GM19467 (cell line): ENCODE data around the gene RPS6KA2.

ENCODE experiments used
- ATAC-seq: cut with Tn5 transposase; IDR thresholded peaks from one replicate; pipeline ENCODE4 v1.9.1; 2021; ENCODE audit warnings: mild to moderate bottlenecking, moderate library complexity; ENCODE audit not compliant: unreplicated experiment

Gene RPS6KA2

DNA sequence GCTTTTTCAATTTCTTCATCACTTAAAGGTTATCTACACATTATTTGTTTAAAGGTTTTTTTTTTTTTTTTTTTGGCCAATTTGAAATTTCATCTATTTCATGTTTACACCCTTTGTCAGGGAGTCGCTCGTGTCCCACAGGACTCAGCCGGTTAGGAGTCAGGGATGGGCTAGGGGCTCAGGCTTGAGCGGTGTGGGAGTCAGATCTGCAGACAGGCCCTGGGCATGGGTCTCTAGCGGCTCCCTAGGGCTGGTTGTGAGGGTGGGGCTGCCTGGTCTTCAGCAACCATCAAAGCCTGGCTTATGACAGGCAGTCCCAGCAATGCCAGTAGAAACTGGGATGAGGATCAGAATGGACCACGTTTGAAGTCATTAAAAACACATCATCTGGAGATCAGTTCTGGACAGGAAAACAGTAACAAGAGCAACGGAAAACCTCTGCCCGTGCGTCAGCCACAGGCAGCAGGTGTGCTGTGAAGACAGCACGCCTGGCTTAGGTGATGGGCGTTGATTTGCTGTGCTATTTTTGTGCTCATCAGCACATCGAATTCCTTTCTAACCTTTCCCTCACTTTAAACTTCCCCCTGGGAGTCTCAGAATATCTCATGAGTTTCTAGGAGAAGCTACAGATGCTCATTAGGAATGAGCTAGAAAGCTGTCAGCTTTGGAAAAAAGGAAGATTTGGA, 153.0 kb downstream of the RPS6KA2 start:
- ATAC-seq: no peak

DNA sequence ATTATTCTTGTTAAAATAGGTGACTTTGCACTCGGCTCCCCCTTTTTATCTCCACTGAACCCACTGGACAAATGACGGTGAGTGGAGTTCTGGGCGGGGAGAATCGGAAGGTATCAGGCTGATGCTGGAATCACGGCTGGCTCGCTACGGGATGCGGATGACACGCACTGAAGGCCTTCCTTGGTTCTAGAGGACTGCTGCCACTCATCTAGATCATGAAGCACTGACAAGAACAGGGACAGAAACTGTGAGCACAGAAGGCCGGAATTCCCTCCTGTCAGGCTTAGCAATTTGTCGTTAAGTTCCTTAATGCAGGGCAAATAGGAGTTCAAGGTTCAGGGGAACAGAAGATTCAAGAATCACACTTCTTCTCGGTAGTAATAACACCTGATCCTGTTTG, 154.4 kb downstream of the RPS6KA2 start:
- no peak for ATAC-seq

DNA sequence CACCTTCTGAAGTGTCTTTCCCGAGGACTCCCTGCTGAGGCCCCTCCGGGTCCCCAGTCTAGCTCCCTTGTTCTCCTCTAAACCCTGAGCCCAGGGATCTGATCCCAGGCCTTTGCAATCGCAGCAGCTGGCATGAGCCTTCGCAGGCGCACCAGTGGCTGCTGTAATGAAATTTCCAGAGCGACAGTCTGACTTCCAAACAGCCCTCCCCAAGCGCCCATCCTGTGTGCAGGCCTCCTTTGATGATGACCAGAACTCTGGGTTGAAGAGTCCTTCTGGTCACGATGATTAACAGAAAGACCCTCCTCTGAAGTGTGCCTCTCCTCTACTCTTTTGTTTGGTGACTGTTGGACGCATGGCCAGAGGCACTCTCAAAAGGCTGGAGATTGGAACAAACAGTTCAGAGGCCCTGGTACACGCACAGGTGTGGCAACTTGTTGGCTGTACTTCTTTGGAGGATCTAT, 155.2 kb downstream of the RPS6KA2 start:
- ATAC-seq: no peak

DNA sequence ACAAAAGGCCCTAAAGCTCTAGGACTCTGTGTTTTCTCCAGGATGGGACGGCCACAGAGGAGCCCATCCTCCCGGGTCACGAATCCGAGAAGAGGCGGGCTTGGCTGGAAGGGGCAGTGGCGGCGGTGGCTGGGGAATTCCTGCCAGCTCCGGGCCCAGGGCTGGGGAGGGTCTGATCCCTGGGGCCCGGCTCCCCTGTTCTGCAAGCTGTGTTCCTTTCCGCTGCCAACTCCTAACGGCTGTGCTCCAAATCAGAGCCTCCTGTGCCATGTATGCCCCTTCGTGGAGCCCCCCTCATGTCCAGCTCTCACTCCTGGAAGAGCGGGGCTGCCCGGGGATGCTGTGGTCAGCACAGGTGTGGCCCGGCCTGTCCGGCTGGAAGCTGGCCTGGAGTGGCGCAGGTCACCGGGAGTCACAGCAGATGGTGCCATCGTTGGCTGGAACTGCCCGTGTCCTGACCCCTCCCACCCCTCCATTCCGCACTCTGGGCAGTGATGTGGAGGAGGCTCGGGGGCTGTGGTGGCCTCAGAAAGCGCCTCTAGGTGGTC, 156.1 kb downstream of the RPS6KA2 start:
- ATAC-seq: no peak

DNA sequence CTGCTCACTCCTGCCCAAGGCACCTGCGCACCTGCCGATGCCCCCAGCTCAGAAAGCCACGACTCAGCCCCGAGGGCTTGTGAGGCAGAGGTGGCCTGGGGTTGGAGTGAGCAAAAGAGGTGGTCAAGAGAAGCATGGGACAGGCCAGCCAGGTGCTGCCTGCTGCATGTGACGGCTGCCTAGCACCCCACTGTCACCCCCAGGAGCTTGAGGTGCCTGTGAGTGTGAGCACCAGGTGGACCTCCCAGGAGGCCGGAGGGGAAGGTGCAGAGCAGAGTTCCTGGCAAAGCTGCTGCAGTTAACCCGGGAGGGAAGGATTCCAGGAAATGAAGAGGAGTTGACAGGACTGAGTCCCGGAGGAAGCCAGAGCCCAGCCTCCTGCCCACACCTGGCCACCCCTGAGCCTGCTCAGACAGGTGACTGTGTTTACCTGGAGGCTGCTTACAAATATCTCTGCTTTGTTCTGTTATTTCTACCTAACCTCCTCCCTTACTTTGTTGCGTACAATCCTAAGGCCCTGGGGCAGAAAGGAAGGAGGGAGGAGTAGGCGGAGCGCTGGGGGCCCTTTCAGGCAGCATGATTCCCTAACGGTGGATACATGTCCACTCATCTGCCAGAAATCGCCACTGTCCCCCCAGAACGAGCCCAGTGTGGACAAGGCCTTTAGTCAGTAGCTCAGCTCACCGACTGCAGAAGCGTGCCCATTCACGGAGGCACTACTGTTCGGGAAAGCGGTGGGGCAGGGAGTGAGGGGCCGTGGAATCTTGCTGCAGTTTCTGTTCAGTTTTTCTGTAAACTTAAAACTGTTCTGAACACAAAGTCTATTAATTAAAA, 156.8 kb downstream of the RPS6KA2 start:
- no peak for ATAC-seq

DNA sequence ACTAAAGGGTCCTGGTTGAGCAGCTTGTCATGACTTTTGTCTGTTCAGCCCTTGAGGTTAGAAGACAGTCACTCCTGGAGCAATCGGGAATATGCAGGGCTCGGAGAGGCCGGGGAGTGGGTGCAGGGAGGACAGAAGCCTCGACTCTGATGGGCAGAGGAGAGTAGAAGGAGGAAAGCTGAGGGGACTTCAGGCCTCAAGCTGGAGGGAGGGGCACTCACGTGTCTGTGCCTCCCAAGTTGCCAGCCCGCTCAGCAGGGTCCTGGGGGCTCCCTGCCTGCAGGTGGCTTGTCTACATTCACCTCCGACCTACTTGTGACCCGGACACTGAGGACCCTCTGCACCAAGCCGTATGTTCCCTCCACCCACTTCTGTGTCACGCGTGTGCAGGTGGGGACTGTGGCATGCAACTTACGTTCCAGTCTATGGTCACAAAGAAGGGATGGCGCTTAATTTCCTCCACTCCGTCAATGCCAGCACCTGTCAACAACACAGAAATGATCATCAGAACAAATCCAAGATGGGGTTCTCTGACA, 157.6 kb downstream of the RPS6KA2 start:
- no peak for ATAC-seq

DNA sequence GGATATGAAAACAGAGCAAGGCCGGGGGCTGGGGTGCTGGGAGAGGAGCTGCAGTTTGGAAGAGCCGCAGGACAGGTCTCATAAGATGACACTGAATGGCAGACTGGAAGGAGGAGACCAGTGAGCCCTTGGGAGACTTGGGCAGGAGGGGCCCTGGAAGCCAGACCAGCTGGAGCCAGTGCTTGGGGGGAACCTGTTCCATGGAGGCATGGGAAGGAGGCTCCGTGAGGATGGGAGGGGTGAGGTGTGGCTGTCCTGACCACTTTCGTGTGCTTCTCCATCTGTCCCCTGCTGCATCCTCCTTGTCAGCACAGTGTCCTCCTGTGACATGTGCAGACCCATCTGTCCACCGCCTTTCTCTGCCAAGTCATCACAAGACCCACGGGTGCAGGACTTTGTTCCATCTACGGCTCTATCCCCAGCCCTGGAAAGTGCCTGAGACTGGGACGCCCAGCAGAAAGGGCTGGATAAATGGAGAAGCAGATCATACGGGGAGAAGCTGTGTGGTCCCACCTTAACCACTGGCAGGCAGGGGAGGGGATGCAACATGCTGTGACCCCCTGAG, 159.5 kb downstream of the RPS6KA2 start:
- ATAC-seq: no peak

DNA sequence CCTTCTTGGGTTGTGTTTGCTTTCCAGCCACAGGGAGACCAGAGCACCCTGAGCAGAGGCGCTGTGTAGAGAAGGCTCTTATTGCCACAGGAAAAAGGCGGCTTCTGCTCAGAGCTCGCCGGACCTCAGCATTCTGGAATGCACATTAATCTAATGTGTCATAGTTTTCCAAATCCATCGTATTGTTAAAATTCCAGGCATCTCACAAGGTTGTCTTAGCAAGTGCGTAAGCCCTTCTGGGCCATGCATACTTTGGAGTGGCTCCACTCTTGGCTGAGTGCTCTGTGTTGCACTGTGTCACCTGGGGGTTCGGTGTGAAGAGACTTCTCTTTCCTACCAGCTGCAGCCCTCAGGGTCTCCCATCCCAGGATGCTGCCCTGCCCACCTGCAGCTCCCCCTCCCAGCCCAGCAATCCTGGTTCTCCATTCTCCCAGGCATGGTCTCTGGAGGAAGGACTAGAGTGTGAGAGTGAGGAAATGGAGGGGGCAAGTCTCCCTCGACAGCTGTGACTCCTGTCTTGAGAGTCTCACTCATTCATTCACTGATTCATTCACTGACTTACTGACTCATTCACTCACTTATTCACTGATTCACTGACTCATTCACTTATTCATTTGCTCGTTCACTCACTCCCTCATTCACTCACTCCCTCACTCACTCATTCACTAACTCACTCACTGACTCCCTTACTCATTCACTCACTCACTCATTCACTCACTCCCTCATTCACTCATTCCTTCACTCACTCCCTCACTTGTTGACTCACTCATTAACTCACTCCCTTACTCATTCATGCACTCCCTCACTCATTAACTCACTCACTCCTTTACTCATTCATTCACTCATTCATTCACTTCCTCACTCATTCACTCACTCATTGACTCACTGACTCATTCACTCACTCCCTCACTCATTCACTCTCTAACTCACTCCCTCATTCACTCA, 160.6 kb downstream of the RPS6KA2 start:
- no peak for ATAC-seq

DNA sequence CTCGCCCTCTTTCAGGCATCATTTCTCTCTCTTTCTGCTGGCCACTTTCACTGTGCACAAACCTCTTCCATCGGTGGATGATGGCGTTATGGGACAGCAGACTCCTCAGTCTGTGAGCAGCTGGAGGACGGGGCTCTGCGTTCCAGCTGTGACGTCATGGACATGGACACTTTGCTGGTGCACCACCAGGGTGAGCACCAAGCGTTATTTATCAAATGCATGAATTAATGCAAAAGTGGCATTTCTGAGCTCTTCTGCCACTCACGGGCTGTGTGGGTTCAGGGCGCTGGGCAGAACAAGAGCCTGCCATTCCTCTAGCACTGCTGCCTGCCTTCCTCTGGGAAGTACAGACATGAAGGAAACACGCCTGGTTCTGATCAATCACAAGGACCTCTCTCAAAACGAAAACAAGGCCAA, 161.4 kb downstream of the RPS6KA2 start:
- no peak for ATAC-seq

DNA sequence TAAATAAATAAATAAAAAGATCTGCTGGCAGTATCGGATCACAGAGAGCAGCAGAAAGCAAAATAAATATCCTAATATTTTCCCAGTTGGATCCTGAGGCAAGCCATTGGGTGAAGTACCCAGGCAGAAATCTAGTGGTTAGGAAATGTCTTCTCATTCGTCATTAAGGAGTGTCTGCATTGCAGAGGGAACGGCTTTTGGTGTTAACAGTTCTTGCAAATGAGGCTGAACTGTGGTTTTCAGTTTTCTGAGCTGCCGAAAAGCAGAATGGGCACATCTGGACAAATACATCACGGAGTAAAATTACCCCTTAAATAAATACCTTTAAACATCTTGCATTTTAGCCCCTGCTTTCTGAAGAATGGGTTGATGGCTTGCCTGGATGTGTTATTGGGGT, 162.1 kb downstream of the RPS6KA2 start:
- ATAC-seq: no peak

DNA sequence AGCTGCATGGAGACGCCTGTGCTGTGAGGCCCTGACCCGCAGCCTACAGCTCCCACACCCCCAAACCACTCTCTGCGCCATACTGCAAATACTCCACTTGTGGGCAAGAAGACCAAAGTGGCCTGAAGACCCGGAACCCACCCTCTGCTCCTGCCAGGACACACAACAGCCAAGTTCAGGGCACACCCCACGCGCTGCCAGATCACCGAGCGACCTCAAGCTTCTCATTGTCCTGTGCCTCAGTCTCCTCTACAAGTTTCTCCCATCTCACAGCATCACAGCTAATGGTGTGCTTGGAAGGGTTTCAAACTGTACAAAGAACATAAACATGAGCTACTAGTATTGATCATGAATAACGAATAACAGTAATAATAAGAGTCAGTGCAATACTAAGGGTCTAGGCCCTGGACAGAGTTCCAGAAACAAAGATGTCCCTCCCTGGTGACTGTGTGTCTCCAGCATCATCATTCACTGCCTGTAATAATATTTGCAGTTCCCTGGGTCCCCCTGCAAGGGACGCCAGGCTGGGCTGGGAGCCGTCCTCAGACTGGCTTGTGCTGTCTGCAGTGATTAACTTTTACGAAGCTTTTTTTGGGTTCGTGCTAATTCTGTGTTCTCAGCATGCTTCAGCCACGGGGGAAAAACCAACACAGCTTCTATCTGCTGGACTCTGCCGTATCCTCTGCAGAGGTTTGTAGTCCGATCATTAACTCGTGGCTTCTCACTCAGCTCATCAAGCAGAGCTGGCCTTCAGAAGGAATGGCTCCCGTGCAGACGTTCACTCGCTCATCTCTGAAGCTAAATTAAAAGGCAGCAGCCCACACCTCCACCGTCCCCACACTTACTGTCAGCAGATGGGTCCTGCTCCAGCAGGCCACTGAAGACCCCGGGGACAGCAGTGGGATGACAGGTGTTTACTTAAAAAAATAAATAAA, 162.7 kb downstream of the RPS6KA2 start:
- no peak for ATAC-seq

DNA sequence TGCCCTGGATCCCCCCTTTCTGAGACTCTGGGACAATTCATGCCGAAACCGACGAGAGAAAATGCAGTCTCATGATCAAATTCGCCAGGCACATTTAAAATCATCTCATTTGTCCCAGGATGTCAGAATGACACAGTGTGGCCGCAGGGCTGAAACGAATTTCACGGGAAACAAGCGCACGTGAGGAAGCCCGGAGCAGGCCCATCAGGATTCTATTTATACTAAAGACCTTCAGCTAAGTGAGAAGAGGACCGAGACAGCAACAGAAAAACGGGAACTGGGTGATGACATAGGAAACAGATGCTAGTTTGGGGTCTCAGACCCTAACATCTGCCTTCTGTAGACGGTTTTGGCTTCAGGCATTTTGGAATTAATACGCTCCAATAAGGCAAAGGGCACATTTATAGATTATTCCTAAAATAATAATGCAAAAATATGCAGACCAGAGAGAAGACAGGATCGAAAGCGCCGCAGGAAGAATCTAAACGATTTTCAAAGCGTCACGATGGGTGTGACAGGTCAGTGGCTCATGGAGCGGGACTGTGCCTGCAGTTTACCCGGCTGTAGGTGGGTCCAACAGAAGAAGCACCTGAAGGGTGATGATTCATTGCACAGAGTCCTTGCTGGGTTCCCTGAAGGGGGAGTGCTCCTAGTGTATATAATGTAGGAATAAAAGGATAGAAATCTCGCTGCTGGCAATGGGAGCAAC, 163.5 kb downstream of the RPS6KA2 start:
- no peak for ATAC-seq

DNA sequence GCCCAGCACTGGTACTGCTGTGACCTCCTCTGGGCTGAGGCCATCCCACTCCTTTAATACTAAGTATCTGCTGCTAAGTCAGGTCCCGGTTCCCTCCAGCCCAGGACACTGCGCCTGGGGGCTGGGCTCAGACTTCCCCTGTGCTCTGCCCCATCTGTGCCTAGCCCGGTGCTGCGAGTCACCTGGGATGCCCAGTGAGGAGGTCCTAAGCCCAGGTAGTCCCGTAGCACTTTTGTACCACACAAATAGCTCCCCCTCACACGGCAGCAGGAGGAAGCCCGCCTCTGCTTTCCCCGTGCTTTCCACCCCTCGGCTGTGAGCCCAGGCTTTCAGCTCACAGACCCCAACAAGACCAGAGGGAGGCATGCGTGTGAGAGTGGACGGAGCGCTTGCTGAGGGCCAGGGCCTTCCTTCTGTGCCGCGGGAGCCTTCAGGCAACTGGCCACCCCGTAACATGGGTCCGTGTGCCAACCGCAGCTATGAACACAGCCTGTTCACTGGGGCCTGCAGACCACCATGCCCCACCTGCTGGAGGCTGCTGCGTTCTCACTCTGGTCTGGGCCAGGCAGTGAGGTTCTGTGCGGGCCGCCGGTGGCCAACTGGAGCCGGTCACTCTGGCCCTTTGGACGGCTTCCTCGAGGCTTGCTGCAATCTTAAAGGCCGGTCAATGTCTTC, 164.5 kb downstream of the RPS6KA2 start:
- ATAC-seq: no peak

DNA sequence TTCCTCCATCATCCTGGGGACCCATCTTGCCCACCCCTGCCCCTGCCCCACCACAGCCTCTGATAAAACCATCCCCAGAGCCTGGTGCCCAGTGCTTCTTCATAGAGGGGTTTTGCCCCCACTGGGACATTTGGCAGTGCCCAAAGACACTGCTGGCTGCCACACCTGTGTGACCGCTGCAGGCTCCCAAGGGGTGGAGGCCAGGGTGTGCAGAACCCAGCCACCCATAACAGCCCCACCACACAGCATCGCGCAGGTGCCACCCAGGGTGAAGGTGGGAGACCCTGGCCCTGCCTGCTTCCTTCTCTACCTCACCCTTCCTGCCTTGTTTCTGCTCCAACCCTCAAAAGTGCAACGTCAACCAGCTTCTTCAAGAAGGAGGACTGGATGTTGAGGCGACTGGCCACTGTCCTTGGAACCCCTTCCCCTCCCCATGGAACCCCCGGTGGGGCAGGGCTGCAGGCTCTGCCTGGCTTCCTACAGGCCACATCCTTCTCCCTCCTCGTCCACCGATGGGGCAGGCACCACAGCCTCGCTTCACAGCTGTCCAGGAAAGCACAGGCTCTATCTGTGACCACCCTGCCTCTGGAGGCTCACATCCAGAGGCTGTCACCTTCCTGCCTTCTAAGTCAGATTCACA, 165.1 kb downstream of the RPS6KA2 start:
- no peak for ATAC-seq

DNA sequence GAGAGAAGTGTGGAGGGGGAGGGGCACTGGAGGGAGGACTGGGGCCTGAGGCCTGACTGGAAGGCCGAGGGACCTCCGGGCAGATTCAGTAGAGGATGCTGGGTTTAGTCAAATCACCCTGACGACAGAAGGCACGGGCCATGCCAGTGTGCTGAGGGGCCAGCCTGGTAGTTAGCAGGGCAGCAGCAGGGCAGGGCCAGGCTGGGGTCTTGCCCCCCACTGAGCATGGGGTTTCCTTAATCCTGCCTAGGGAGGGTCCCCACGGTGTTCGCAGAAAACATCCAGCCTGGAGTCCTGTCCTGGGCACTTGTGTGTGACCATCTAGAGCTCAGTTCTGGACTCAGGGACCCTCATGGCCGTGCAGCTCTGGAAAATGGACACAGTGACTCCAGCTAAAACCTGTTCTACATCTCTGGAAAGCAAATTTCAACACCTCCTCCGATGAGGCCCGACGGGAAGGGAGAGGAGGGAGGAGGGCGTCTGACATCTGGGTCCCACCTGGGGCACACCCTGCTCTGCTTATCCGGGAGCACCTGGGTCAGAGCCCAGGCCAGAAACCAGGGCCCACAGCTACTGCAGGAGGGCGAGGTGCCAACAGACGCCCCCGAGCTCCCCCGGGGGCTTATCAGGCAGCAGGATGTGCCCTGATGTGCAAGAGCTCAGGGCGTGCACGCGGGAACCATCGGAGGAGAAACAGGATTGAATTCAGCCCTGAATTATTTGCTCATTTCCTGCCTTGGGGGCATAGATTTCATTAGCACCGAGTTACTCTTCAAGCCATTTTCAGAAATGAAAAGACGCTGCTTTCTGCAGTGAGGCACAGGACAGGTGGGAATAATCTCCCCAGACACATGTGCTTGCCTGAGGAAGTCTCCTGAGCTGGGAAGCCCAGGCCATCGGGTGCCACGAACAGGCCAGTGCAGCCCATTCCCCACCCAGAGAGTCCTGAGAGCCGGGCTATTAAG, 166.3 kb downstream of the RPS6KA2 start:
- ATAC-seq: no peak

DNA sequence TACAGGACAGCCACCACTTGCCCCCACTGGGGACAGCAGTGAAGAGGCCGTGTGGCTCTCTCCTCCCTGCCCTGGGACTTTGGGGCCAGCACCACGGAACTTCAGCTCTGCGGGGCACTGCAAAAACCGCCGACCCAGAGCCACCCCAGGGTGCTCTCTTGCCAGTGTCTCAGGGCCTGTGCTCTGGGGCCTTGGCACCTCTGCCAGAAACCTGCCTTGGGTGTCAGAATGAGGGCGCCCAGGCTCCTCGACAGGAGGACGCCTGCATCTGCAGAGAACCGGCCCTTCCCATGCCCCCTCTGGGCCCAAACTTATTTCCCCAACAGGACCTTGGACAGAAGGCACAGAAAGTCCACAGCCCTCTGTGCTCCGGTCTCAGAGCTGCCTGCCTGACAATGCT, 167.1 kb downstream of the RPS6KA2 start:
- no peak for ATAC-seq
